UCSD-AML1 (cell line): ENCODE data around the gene SLC34A1.
"Not testable (repeated sequence)": the region's sequence is repeated elsewhere in the genome, so short reads cannot be mapped to it uniquely, and the experiment has no call there.

Experiments
- DNase-seq: peaks from one replicate; lab custom pipeline; 2025; ENCODE audit not compliant: unreplicated experiment; lab: John Stamatoyannopoulos, UW

The SLC34A1 gene

DNA sequence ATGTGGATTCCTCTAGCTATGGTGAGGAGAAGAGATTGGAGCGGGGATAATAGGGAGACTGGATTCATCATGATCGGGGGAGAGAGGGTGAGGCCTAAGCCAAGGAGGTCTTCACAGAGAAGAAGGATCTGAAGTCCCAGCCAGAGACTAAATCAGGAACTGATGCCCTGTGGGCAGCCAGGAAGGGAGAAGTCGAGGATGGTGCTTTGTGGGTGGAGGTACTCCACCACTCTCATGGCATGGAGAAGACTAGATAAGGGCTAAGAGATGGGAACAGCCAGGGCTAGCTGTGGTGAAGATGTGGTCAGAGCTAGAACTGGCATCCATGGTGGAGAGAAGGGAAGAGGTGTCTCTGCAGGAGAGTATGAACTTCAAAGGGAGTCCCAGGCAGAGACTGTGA lies 29.5 kb upstream of the SLC34A1 start:
- DNase-seq, result no peak

- DNase-seq, result no peak
Observed at GRCh38 chr5:177355162-177355867, 28.9 kb upstream of the SLC34A1 start.

GRCh38 chr5:177355868-177356168 lies 28.4 kb upstream of the SLC34A1 start:
- no peak for DNase-seq

DNA sequence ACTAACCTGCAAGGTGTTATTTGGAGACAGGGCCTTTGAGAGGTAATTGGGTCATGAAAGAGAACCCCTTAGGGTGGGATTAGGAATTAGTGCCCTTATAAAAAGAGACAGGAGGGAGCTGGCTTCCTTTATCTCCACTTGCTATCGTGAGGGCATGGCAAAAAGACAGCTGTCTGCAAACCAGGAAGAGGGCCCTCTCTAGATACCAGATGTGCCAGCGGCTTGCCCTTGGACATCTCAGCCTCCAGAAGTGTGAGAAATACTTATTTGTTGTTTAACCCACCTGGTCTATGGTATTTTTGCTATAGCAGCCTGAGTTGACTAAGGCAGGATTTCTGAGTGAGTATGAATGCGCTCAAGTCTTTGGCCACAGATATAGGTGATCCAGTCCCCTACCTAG lies 27.5 kb upstream of the SLC34A1 start:
- no peak for DNase-seq

DNA sequence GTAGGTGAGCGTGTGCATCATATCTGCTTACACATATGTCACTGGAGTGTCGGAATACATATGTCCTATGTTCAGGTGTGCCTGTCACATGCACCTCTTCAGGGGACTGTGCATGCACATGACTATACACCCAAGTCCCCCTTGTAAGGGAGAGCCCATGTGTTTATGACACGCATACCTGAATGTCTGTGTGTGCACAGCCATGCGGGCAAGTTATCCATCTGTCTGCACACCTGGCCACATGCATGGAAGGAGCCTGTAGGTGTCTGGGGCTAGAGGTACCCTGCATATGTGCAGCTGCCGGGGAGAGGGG lies 27.1 kb upstream of the SLC34A1 start:
- no peak for DNase-seq

GRCh38 chr5:177357459-177358351 lies 26.5 kb upstream of the SLC34A1 start, which contains the start of gene RGS14:
TSS of gene RGS14 (plus strand) at chr5:177357924. CDS start at chr5:177358025, 101 bp downstream.
- peak; percentile 76 for DNase-seq

GRCh38 chr5:177358370-177358819 lies 25.8 kb upstream of the SLC34A1 start:
- DNase-seq, result no peak

- DNase-seq, result no peak
Observed at GRCh38 chr5:177359451-177359851, 24.8 kb upstream of the SLC34A1 start.

GRCh38 chr5:177359860-177360259 lies 24.4 kb upstream of the SLC34A1 start:
- DNase-seq, result no peak

- DNase-seq, result not testable (repeated sequence)
Observed at GRCh38 chr5:177360740-177361139, 23.5 kb upstream of the SLC34A1 start.

GRCh38 chr5:177361418-177362291 lies 22.6 kb upstream of the SLC34A1 start:
- DNase-seq, result no peak

DNA sequence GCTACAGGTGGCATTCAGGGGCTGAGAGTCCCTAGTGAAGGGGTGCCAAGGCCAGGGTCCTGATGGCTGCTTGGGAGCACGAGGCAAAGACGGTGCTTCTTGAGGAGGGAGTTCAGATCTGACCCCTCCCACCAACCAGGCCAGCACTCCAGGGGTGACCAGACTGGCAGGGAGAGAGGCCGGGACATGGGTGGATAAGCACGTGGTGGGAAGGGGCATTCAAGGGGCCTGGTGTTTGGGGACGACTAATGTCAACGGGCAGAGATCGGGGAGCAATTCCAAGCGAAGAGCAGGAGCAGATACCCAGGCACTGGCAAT lies 22.0 kb upstream of the SLC34A1 start:
- DNase-seq, result no peak

- no peak for DNase-seq
Observed at GRCh38 chr5:177362610-177363507, 21.4 kb upstream of the SLC34A1 start.

DNA sequence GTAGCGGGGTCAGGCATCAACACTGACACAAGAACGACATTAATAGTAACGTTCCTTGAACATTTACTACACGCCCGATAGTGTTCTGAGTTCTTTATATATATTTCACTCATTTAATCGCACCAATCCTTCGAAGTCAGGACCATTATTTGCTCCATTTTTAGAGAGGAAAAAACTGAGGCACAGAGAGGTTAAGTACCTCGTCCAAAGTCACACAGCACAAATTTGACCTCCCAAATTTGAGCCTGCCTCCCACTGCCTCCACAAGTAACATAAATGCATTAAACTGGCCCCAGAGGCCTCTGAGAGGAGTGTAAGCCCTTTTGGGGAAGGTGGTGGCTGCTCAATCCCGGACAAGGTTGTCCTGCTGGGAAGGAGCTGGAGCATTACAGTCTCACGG lies 20.7 kb upstream of the SLC34A1 start:
- no peak for DNase-seq

- DNase-seq, result no peak
Observed at GRCh38 chr5:177364159-177364962, 19.9 kb upstream of the SLC34A1 start.

DNA sequence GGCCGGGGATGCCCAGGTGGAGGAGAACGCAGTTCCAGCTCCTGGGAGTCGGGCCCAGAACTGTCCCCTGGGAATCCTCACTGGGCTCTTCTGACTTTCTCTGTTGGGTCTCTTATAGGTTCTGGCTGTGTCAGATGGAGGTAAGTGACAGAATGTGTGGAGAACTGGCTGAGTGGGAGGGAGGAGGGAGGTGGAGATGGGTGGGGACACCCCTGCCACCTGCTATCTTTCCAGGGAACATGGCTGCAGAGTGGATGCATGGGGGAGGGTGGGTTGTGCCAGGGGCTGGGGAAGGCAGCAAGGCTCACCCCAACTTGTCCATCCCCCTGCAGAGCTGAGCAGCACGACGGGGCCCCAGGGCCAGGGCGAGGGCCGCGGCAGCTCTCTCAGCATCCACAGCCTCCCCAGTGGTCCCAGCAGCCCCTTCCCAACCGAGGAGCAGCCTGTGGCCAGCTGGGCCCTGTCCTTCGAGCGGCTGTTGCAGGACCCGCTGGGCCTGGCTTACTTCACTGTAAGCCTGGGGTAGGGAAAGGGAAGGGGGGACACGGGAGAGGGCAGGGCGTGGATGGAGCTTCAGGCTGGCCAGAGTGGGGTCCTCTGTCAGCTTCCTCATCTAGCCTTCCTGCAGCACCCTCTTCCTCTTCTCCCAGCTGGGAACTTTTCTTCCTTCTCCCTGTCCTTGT lies 18.2 kb upstream of the SLC34A1 start:
- DNase-seq, result no peak

GRCh38 chr5:177366528-177367322 lies 17.5 kb upstream of the SLC34A1 start:
- DNase-seq, result no peak

DNA sequence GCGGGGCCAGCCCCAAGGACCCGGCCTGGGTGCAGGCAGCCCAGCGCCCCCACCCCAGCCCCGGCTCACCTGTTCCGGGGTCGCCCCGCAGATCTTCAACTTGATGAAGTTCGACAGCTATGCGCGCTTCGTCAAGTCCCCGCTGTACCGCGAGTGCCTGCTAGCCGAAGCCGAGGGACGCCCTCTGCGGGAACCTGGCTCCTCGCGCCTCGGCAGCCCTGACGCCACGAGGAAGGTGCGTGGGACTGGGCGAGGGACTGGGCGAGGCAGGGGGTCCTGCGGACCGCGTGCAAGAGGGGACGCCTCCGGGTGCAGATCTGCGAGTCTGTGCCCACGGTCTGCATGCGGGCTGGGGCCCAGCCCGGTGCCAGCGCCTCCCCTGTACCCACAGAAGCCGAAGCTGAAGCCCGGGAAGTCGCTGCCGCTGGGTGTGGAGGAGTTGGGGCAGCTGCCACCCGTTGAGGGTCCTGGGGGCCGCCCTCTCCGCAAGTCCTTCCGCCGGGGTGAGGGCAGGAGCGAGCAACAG lies 16.8 kb upstream of the SLC34A1 start:
- no peak for DNase-seq
